ENCODE data around the gene WT1. TPM values are rescaled to one million over a fixed set of nuclear protein-coding genes. Genes with fewer than 3 reads are reported as not detected.

The WT1 gene
- total and polyA plus RNA-seq, 4 donors, result 0.05 to 0.06 TPM; not detected in 2

DNA sequence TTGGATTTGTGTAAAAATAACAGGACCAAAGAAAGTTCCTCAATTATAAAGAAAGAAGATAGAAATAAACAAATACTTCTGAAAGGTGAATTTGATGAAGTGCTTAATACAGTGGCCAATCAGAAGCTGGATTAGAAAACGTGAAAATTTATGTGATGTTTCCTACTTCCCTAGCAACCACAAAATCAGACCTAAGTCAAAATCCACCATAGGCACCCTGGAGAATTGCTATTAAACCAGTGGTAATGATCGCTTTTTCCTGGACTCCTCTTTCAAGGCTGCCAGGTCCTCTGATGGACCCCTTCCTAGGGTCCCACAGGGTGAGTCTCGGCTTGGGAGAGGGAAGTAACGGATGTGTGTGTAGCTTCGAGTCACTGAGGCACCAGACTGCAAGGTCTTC, 9.6 kb downstream of the WT1 start:
- H3K27me3 ChIP-seq (ENCODE audit: control insufficient read depth in 4 of 4, insufficient read depth in 4 of 4, low read length in 3 of 4), result peaks cover 3 to 32% (median 21%) of the 10 kb centered on the region in 4 donors
- H3K36me3 ChIP-seq (ENCODE audit: control insufficient read depth in 4 of 4, insufficient read depth in 3 of 4, low read depth in 1 of 4, low read length in 3 of 4), result no peaks in the 10 kb centered on the region
- TF ChIP-seq, protein P1, sequence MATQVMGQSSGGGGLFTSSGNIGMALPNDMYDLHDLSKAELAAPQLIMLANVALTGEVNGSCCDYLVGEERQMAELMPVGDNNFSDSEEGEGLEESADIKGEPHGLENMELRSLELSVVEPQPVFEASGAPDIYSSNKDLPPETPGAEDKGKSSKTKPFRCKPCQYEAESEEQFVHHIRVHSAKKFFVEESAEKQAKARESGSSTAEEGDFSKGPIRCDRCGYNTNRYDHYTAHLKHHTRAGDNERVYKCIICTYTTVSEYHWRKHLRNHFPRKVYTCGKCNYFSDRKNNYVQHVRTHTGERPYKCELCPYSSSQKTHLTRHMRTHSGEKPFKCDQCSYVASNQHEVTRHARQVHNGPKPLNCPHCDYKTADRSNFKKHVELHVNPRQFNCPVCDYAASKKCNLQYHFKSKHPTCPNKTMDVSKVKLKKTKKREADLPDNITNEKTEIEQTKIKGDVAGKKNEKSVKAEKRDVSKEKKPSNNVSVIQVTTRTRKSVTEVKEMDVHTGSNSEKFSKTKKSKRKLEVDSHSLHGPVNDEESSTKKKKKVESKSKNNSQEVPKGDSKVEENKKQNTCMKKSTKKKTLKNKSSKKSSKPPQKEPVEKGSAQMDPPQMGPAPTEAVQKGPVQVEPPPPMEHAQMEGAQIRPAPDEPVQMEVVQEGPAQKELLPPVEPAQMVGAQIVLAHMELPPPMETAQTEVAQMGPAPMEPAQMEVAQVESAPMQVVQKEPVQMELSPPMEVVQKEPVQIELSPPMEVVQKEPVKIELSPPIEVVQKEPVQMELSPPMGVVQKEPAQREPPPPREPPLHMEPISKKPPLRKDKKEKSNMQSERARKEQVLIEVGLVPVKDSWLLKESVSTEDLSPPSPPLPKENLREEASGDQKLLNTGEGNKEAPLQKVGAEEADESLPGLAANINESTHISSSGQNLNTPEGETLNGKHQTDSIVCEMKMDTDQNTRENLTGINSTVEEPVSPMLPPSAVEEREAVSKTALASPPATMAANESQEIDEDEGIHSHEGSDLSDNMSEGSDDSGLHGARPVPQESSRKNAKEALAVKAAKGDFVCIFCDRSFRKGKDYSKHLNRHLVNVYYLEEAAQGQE (IDR thresholded peaks at IDR 0.05), result no peak
- TF ChIP-seq RAD21 (IDR thresholded peaks at IDR 0.05) (no peak), HNF4A (conservative IDR thresholded peaks at IDR 0.05) (no peak), EGR1 (IDR thresholded peaks at IDR 0.05; ENCODE audit: low read depth in 2 of 2) (no peak), SP1 (IDR thresholded peaks at IDR 0.05) (no peak), HNF4G (IDR thresholded peaks at IDR 0.05) (no peak), FOXA1 (IDR thresholded peaks at IDR 0.05) (no peak), FOXA2 (IDR thresholded peaks at IDR 0.05) (no peak), ZBTB33 (IDR thresholded peaks at IDR 0.05) (no peak), TAF1 (conservative IDR thresholded peaks at IDR 0.05) (no peak), GABPA (IDR thresholded peaks at IDR 0.05 in 1 of 2, conservative IDR thresholded peaks at IDR 0.05 in 1 of 2) (no peak), ATF3 (IDR thresholded peaks at IDR 0.05) (no peak), JUND (IDR thresholded peaks at IDR 0.05) (no peak)
- TF ChIP-seq, protein P2, sequence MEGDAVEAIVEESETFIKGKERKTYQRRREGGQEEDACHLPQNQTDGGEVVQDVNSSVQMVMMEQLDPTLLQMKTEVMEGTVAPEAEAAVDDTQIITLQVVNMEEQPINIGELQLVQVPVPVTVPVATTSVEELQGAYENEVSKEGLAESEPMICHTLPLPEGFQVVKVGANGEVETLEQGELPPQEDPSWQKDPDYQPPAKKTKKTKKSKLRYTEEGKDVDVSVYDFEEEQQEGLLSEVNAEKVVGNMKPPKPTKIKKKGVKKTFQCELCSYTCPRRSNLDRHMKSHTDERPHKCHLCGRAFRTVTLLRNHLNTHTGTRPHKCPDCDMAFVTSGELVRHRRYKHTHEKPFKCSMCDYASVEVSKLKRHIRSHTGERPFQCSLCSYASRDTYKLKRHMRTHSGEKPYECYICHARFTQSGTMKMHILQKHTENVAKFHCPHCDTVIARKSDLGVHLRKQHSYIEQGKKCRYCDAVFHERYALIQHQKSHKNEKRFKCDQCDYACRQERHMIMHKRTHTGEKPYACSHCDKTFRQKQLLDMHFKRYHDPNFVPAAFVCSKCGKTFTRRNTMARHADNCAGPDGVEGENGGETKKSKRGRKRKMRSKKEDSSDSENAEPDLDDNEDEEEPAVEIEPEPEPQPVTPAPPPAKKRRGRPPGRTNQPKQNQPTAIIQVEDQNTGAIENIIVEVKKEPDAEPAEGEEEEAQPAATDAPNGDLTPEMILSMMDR (IDR thresholded peaks at IDR 0.05; ENCODE audit: low read depth, low read length, missing input control), result no peak
- H3K4me1 ChIP-seq (ENCODE audit: control insufficient read depth in 4 of 4, insufficient read depth in 4 of 4, low read length in 3 of 4), result peaks cover 0 to 4% (median 2%) of the 10 kb centered on the region in 4 donors
- 28% methylated on average over 5 of the region's 5 CpGs for WGBS
- H3K9ac ChIP-seq (ENCODE audit: low read depth in 1 of 2, low read length in 2 of 2), result no peak overlapping the region
- peaks cover 0 to 3% (median 0%) of the 10 kb centered on the region in 4 donors for H3K9me3 ChIP-seq (ENCODE audit: control insufficient read depth in 4 of 4, low read length in 3 of 4)
- no peak for DNase-seq (ENCODE audit: low spot score)
- no peak overlapping the region for H3K27ac ChIP-seq (ENCODE audit: low read depth in 1 of 2, low read length in 2 of 2)
- no peak overlapping the region for H3K4me3 ChIP-seq (ENCODE audit: low read depth in 1 of 3, low read length in 3 of 3)

DNA sequence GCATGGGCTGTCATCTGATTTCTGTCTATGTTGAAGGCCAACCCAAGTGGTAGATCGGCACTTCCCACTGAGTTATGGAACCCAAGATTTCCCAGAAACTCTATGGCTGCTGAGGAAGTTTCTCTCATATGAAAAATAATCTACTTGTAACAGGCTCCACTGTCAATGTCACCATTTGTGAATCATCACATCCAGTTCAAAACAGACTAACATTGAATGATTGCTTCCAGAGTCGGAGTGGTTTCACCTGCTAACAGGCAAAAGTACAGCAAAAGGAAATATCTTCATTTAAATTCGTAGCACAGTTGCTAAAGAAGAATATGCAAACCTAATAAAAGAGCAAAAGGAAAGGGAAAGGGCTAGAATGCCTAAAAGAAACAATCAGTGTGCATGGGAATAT, 12.8 kb downstream of the WT1 start:
- H3K4me1 ChIP-seq (ENCODE audit: control insufficient read depth in 4 of 4, insufficient read depth in 4 of 4, low read length in 3 of 4), result peaks cover 0 to 1% (median 0%) of the 10 kb centered on the region in 4 donors
- H3K9me3 ChIP-seq (ENCODE audit: control insufficient read depth in 4 of 4, low read length in 3 of 4), result peaks cover 0 to 3% (median 0%) of the 10 kb centered on the region in 4 donors
- no peaks in the 10 kb centered on the region for H3K36me3 ChIP-seq (ENCODE audit: control insufficient read depth in 4 of 4, insufficient read depth in 3 of 4, low read depth in 1 of 4, low read length in 3 of 4)
- TF ChIP-seq SP1 (IDR thresholded peaks at IDR 0.05) (no peak), ZBTB33 (IDR thresholded peaks at IDR 0.05) (no peak), HNF4A (conservative IDR thresholded peaks at IDR 0.05) (no peak), GABPA (IDR thresholded peaks at IDR 0.05 in 1 of 2, conservative IDR thresholded peaks at IDR 0.05 in 1 of 2) (no peak)
- DNase-seq (ENCODE audit: low spot score), result no peak
- peaks cover 2 to 16% (median 12%) of the 10 kb centered on the region in 4 donors for H3K27me3 ChIP-seq (ENCODE audit: control insufficient read depth in 4 of 4, insufficient read depth in 4 of 4, low read length in 3 of 4)
- H3K9ac ChIP-seq (ENCODE audit: low read depth in 1 of 2, low read length in 2 of 2), result no peak overlapping the region
- no peak overlapping the region for H3K4me3 ChIP-seq (ENCODE audit: low read depth in 1 of 3, low read length in 3 of 3)
- H3K27ac ChIP-seq (ENCODE audit: low read depth in 1 of 2, low read length in 2 of 2), result no peak overlapping the region
- 59% methylated on average over 3 of the region's 3 CpGs for WGBS

Measured in liver (tissue), 9 donors.